ENCODE results near the gene SGK1.

SGK1 gene

DNA sequence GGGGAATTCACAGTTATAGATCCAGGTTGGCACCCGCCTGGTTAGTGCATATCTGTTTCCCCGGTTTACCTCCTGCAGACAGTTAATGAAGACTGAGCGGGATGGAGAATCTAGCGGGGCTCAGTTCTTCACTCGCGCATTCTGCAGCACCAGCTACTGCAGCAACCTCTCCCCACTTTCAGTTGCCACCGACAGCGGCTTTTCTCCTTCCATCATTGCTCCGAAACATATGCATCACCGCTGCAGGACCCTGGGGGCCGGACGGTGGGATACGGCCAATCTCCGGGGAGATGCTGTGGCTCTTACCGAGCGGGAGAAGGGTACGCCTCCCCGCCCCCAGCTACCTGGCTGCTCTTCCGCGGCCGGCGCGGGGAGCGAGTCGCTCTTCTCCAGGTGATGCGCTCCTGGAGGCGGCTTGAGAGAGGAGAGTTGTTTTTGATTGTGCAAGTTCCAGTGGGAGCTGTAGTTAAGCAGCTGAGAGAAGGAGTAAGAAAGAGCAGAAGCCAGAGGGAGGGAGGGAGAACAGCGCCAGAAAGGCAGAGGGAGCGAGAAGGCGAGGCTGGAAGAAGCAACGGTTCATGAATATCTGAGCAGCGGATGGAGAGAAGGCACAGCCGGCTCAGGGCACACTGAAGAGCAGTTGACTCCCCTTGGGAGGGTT, at the start of gene SGK1:
Gene SGK1, minus strand, starts transcription at position 642 of the 661 bp plus-strand sequence. CDS start 652 bp downstream, outside the sequence.
- DNase-seq, result peak; percentile 20

DNA sequence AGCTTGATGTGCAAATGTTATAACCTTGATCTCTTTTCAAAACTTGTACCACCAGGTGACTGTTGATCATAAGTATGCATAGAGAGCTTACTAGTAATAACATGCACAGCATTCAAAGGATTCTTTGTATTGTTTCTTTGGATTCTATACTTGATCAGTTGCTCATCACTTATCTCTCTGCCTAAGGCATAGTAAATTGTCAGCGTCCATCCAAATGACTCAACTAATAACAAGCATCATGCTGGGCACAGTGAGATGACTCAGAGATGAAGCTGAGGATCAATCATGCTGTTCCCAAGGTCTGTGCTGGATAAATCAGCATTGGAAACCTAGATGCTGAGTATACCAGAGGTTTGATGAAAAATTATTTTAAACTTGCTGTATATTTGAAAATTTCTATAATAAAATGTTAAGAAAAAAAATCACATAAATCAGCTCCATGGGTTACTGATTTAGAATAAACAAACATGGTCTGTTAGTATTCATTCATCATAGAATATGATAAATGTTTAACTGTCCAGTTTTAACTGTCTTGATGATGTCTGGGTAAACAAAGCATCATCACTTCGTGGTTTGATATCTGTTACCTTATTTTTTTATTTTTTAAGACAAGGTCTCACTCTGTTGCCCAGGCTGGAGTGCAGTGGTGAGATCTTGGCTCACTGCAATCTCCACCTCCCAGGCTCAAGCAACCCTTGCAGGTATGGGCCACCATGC, 45.6 kb upstream of the SGK1 start:
- DNase-seq, result no peak

- no peak for DNase-seq
Observed at GRCh38 chr6:134361011-134361410, 43.1 kb upstream of the SGK1 start.

DNA sequence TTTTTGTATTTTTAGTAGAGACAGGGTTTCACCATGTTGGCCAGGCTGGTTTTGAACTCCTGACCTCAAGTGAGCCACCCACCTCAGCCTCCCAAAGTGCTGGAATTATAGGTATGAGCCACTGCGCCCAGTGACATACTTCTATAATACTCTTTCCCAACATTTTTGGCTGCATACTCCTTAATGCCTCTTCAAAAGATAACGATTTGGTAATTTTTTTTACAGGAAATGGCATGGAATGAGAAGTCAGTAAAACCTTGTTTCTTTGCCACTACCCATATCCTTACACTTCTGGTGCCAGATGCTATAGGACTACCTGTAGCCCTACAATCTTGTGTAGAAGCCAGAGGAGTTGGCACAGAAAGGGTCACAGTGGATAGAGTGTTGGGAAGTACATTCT, 41.4 kb upstream of the SGK1 start:
- no peak for DNase-seq

DNA sequence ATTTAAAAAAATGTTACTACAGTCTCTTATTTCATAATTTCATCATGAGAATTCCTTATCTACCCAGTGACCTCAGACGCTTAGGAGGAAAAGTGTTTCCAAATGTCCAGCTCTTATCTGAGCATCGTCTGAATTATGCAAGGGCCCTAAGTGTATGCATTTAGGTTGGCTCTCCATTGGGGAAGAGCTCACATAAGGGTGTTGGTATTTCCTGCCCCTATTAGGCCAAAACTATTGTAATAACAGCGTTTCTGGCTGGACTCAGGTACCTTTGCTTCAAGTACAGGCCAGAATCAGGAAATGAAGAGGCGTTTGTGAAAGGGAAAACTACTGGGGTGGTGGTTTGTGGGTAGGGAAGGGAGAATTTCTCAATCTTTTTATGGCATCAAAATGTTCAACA, 40.4 kb upstream of the SGK1 start:
- no peak for DNase-seq

DNA sequence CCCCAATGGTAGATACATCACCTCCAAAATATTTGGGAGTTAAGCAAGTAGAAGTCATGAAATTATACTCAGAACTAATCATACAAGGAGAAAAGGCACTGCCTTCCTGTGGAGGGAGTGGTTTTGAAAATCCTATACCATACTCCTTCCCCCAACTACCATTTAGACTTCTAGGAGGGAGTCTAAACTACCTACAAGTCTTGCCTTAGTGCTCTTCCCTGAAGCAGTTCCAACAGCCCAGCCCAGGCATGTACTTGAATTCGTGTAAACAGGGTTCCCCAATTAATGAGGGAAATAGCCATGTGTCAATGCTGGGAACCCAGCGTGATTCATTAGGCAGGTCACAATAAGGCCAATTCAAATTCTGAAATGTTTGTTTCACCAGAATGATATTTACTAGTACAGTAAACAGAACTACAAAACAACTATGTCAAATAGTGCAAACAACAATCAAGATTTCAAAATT, 39.1 kb upstream of the SGK1 start:
- DNase-seq, result no peak

DNA sequence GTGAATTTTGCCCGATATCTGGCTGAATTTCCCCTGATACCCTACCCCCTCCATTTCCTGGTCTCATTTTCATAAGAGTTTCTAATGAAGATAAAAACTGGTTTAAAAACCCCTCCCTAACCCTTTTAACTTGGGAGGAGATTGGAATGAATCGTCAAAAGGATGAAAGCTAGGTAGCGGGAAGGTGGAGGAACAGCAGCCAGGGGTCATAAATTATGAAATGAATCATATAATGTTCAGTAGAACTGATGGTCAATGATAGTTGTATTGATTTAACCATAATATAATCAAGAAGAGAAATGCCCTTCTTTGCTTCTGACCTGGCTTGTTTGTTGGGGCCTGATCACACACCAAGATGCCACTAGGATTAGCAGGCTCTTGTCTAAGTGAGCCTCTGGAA, 38.5 kb upstream of the SGK1 start:
- DNase-seq, result no peak

DNA sequence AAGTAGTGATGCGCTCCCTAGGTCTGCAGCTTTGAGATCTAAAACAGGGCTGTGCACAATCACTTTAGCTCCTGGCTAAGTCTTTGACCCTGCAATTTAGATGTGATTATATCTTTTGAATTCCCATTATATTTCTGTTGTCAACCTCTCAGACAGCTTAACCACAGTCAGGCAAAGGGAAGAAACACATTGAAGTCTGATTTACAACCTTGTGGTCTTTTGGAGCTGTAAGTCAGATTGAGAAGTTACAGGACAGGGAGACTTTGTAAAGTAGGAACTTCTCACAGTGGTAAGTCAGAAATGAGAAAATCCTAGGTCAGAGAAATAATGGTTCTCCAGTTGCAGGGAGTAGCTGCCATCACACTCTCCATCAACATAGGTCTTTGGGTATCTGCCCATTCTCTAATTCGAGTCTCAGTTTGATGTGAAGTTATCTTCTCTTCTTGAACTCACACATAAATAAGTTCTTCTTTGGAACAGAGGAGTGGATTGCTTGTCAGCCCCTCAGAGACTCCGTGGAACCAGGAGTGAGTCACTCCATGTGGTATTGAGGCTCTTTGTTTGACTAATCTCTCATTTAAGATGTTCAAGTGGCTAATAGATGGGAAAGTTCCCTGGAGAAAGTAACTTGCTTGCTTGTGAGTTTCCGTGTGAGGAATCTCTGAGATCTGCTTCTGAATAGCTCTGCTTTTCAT, 35.0 kb upstream of the SGK1 start:
- no peak for DNase-seq

GRCh38 chr6:134351615-134352474, 33.9 kb upstream of the SGK1 start:
- DNase-seq, result no peak

GRCh38 chr6:134347885-134348805, 30.2 kb upstream of the SGK1 start:
- no peak for DNase-seq

- no peak for DNase-seq
Observed at GRCh38 chr6:134346932-134347545, 29.1 kb upstream of the SGK1 start.

DNA sequence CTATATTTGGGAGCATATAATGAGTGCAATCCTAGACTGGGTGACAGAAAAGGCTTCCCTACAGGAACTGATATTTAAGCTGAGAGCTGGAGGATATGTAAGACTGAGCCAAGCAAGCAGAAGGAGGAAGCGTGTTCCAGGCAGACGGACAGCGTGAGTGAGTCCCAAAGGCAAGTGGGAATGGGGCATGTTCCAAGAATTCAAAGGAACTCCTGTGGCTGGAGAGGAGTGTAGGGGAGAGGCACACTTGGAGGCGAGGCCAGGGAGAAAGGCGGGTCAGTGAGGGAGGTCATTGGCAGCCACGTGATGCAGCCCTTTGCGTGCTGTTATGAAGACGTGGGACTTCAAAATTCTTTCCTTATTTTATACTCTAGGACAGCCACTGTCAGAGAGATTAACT, 27.9 kb upstream of the SGK1 start:
- no peak for DNase-seq

DNA sequence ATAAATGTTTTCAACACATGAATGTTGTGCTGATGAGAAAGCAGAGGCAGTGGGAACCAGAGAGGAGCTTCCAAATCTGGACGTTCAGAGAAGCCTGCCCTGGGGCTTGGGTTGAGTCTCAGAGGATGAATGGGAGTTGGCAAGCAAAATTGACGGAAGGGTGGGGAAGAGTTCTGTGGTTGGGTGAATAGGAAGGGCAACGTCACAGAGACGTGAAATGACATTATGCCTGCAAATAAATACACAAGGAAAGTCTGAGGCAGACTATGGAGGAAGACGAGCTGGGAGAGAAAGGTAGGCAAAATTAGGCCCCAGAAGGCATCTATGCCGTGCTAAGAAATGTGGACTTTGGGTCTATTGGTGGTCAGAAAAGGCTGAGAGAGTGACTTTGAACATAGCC, 25.2 kb upstream of the SGK1 start:
- DNase-seq, result no peak

DNA sequence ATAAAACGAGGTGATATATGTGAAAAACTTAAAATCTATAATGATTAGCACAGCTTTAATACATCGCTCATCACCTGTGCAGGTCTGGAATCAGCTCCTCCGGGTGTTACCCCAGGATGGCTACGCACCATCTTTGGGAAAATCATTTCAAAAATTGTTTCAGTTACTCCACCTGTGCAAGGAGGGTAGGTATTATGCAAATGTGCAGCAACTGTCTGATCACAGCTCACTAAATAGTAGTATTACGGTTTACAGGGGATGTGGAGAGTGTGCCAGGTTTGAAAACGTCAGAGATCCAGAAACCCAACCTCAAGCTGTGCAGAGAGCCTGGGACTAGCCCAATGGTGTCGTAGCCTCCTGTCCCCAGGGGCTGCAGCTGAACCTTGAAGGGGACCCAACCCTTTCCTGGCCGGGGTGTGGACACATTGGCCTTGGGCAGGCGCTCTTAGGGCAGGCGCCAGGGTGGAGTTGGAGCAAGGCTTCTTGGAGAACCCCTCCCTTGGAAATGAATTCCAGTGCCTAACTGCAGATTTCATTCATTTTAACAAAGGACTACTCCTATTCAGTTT, 24.2 kb upstream of the SGK1 start:
- DNase-seq, result no peak

DNA sequence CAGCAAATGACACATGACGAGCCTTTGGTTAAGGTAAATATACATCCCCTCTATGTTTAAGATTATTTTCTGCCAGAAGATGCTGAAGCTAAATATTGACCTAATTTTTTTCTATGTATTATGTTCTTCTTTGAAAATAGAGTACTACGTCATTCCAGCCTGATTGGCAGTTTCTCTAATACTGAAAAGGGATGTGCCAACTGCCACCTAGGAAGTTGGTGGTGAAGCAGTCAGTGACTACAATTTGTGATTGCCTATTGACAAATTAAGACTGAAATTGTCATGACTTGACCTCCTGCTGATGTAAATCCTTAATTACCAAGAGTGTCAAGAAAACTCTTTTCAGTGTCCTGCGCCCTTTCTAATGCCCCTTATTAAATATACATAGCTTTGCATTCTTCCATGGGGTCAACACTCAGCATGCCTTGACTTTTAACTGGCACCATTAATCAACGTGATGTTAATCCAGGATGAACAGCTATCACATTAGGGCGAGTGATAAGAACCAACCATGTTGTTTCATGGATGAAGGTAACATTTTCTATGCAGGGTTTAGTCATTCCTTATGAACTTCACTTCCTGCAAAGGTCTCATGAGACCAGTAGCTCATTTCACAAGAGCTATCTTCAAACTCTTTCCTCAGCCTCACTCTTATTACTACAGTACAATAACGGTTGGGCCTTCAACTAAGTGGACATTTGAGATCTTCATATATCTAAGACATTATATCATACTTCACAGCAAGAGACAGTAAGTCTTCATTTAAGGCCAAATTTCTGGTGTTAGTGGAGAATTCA, 22.5 kb upstream of the SGK1 start:
- DNase-seq, result no peak

DNA sequence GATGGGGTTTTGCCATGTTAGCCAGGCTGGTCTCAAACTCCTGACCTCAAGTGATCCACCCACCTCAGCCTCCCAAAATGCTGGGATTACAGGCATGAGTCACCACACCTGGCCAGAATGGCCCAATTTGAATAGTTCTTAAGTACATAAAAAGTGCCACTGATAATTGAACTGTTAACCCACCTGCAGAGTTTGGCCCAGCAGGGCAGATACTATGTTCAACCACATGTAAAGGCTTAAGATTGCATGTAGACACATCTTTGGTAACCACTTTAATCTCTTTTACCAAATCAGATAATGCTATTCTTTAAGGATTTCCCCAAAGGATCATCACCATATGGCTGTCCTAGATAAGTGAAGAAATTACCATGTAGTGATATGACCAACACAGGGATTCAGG, 21.3 kb upstream of the SGK1 start:
- DNase-seq, result no peak

GRCh38 chr6:134331256-134331655, 13.3 kb upstream of the SGK1 start:
- DNase-seq, result no peak

DNA sequence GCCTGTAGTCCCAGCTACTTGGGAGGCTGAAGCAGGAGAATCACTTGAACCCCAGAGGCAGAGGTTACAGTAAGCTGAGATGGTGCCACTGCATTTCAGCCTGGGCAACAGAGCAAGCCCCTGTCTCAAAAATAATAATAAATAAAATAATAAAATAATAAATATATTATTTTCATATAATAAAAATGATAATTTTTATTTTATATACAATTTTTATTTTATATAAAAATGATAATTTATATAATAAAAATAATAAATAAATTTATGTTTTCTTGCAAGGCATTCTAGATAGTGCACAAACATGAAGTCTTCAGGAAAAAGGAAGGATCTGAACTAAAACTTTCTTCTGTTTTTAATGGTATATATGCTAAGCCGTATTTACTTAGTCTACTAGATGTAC, 12.6 kb upstream of the SGK1 start:
- no peak for DNase-seq

GRCh38 chr6:134328792-134329191, 10.9 kb upstream of the SGK1 start:
- DNase-seq, result no peak

- DNase-seq, result no peak
Observed at GRCh38 chr6:134328138-134328537, 10.2 kb upstream of the SGK1 start.
